ENCODE measurements around the gene COX17. TPM values are rescaled to one million over a fixed set of nuclear protein-coding genes. Genes with fewer than 3 reads are reported as not detected.
A peak's percentile ranks its signal among the peaks of the same experiment; 100 is the strongest.

COX17 gene
- total RNA-seq (2011; cell fraction: chromatin; rRNA removed; ENCODE audit: low replicate concordance): 10.0 and 11.6 TPM in 2 replicates
- 8.0 and 8.3 TPM in 2 replicates for total RNA-seq (2011; cell fraction: nucleolus; rRNA removed)
- total RNA-seq (2011; cell fraction: nucleoplasm; rRNA removed): 13.7 and 24.1 TPM in 2 replicates
- total RNA-seq (2014; rRNA removed) (64.5 and 69.3 TPM in 2 replicates), total RNA-seq (2014; rRNA removed; fragmentation: Illumina TruSeq; extraction: Trizol) (47.9 and 51.6 TPM in 2 replicates), total RNA-seq (2015; rRNA removed; fragmentation: Illumina TruSeq; extraction: Trizol) (52.6 and 60.6 TPM in 2 replicates), total RNA-seq (2021) (34.3 and 44.2 TPM in 2 replicates), polyA plus RNA-seq (2011; rRNA removed) (29.1 and 32.2 TPM in 2 replicates), polyA plus RNA-seq (2014; fragmentation: Illumina TruSeq; extraction: Trizol) (32.5 and 40.8 TPM in 2 replicates), polyA plus RNA-seq (2014; fragmentation: Nextera tagmentation; extraction: Ambion mirVana) (100 to 1,000 TPM; 147 to 167 TPM), polyA plus RNA-seq (2014; rRNA removed) (102 and 121 TPM in 2 replicates), polyA minus RNA-seq (2011; rRNA and poly(A)+ RNA removed) (10.1 TPM in 2 replicates), Bru-seq, nascent RNA (percentile 81 among the genes with signal in this experiment), BruChase-seq, experiment 1, labeled RNA remaining after a 2-hour chase (percentile 79 among the genes with signal in this experiment), BruChase-seq, experiment 2, labeled RNA remaining after a 6-hour chase (percentile 75 among the genes with signal in this experiment)
- 15.7 and 25.9 TPM in 2 replicates for polyA plus RNA-seq (2011; cell fraction: cytosol; rRNA removed)
- 14.5 and 23.5 TPM in 2 replicates for polyA plus RNA-seq (2011; cell fraction: nucleus; rRNA removed)
- 47.8 and 81.9 TPM in 2 replicates for polyA plus RNA-seq (2012)
- polyA minus RNA-seq (2011; cell fraction: cytosol; rRNA and poly(A)+ RNA removed): 5.0 and 8.6 TPM in 2 replicates
- 12.9 and 22.1 TPM in 2 replicates for polyA minus RNA-seq (2011; cell fraction: nucleus; rRNA and poly(A)+ RNA removed)
- long read RNA-seq, experiment 1, transcript COX17-207 (2 exons, 565 nt): minor isoform, 41 of 155 reads
- long read RNA-seq, experiment 1, transcript COX17-201 (3 exons, 684 nt): major isoform, 100 of 155 reads
- long read RNA-seq, experiment 1, partial matches to known transcripts: 4 of 155 reads
- long read RNA-seq, experiment 1, other reads (novel, unspliced or antisense): 6 of 155 reads
- long read RNA-seq, experiment 2, transcript COX17-201 (3 exons, 684 nt): major isoform, 28 of 40 reads
- long read RNA-seq, experiment 2, partial matches to known transcripts: 0 of 40 reads
- long read RNA-seq, experiment 2, other reads (novel, unspliced or antisense): 12 of 40 reads
- long read RNA-seq, experiment 3, transcript COX17-201 (3 exons, 684 nt): major isoform, 56 of 63 reads
- long read RNA-seq, experiment 3, partial matches to known transcripts: 0 of 63 reads
- long read RNA-seq, experiment 3, other reads (novel, unspliced or antisense): 5 of 63 reads

DNA sequence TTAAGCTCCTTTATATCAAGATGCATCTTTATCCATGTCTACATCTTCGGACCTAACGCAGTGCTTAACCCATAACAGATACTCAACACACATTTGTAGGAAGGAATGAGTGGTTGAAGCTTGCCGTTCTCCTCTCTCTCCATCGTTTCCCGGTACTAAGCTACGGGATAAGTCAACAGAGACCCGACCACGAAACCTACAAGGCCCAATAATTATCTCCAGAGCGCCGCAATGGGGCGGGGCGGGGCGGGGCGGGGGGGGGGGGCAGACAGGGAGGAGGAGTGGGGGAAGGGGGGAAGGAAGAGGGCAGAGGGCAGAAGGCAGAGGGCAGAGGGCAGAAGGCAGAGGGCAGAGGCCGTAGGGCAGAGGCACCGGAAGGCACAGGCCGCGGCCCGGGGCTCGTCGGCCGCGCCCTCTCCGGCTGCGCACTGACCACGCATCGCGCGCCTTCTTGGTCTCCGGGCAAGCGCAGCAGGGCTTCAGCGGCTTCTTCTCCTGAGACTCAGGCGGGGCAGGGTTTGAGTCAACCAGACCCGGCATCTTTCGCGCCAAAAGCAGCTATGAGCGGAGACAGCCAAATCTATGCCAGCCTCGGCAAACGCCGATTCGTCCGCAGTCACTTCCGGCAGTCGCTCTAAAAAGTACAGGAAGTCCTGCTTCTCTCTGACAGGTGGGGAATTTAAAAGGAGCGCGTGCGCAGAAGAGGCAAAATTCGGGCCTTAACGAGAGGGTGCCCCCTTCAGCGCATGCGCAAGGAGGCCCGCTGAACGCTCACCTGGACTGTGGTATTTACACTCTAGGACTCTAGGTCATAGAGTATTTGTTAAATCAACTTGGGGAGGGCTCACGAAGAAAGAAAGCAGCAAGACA is at the start of gene COX17:
COX17 (minus strand) TSS at position 636 of the 870 bp plus-strand sequence; CDS start at position 540, 96 bp downstream.
- peak; percentile 93 to 94 (median 94) for DNase-seq (ENCODE audit: extremely low read depth in 1 of 4, low spot score in 3 of 4)
- H3K9me1 ChIP-seq (ENCODE audit: control insufficient read depth, insufficient read depth, low read length): no peaks in the 10 kb centered on the region
- peak within 1 kb of the TSS; percentile 82 to 93 for H3K9ac ChIP-seq (ENCODE audit: insufficient read depth in 1 of 2, low read depth in 2 of 2, low read length in 2 of 2)
- no peaks in the 10 kb centered on the region for H3K27me3 ChIP-seq (ENCODE audit: control insufficient read depth in 2 of 2, insufficient read depth in 2 of 2, low read length in 2 of 2)
- ATAC-seq: peak; percentile 91
- no peaks in the 10 kb centered on the region for H3K9me3 ChIP-seq (replicated peaks; ENCODE audit: control insufficient read depth, insufficient read depth, low read depth, low read length)
- WGBS (ENCODE audit: insufficient coverage, low coverage, missing lambda C conversion rate): 5% methylated on average over 21 of the region's 54 CpGs
- no TSS peak for BruUV-seq (replicated peaks)
- H3K4me3 ChIP-seq: peak within 1 kb of the TSS; percentile 58
- FAIRE-seq: peak; percentile 97
- peak within 1 kb of the TSS; percentile 81 for H3K4me2 ChIP-seq (ENCODE audit: insufficient read depth, low read length)
- no peaks in the 10 kb centered on the region for H4K20me1 ChIP-seq (replicated peaks; ENCODE audit: control insufficient read depth, insufficient read depth, low read length)
- ChIA-PET POLR2A (interaction anchor here (1.1 to 1.6 kb wide), 2 partner anchors 15 to 19 kb away, joined by 3 read pairs; no protein-coding TSS in a partner anchor), CTCF (ENCODE audit: low intra/inter-chr PET ratio) (no interaction called here)
- intact Hi-C loops (cut with micrococcal nuclease): loop anchor here (1.0 to 5.0 kb wide), 4 partner anchors 40 to 175 kb away; partner anchors contain the start of gene CD80
- H3K27ac ChIP-seq (ENCODE audit: extremely low read depth, low read depth, low read length): peak within 1 kb of the TSS; percentile 94
- peak within 1 kb of the TSS; percentile 89 for H2AFZ ChIP-seq (ENCODE audit: low read depth, low read length)
- H3K79me2 ChIP-seq (ENCODE audit: control insufficient read depth, insufficient read depth, low read length): peaks cover 17% of the 10 kb centered on the region
- in situ Hi-C loops (cut with MboI): loop anchor here (25.0 kb wide), 2 partner anchors 540 to 790 kb away; partner anchors contain the start of gene TEX55
- H3K4me1 ChIP-seq (replicated peaks in 1 of 2; ENCODE audit: control insufficient read depth in 2 of 2, insufficient read depth in 2 of 2, low read length in 2 of 2): peaks cover 0 to 11% of the 10 kb centered on the region in 2 experiments; a peak in 3 of 5 replicates
- peaks cover 23% of the 10 kb centered on the region; the same call in 2 of the 3 replicates for H3K36me3 ChIP-seq (ENCODE audit: control insufficient read depth, insufficient read depth, low read length)
- TF ChIP-seq POLR3A (IDR thresholded peaks at IDR 0.05; ENCODE audit: borderline replicate concordance, extremely low read depth, insufficient read depth, insufficient read length) (no peak), E2F8 (IDR thresholded peaks at IDR 0.05; ENCODE audit: low read depth, partially characterized antibody) (peak; percentile 89), HMGXB4 (CRISPR knock-in tag; IDR thresholded peaks at IDR 0.05) (no peak)
- TF ChIP-seq, protein P1, sequence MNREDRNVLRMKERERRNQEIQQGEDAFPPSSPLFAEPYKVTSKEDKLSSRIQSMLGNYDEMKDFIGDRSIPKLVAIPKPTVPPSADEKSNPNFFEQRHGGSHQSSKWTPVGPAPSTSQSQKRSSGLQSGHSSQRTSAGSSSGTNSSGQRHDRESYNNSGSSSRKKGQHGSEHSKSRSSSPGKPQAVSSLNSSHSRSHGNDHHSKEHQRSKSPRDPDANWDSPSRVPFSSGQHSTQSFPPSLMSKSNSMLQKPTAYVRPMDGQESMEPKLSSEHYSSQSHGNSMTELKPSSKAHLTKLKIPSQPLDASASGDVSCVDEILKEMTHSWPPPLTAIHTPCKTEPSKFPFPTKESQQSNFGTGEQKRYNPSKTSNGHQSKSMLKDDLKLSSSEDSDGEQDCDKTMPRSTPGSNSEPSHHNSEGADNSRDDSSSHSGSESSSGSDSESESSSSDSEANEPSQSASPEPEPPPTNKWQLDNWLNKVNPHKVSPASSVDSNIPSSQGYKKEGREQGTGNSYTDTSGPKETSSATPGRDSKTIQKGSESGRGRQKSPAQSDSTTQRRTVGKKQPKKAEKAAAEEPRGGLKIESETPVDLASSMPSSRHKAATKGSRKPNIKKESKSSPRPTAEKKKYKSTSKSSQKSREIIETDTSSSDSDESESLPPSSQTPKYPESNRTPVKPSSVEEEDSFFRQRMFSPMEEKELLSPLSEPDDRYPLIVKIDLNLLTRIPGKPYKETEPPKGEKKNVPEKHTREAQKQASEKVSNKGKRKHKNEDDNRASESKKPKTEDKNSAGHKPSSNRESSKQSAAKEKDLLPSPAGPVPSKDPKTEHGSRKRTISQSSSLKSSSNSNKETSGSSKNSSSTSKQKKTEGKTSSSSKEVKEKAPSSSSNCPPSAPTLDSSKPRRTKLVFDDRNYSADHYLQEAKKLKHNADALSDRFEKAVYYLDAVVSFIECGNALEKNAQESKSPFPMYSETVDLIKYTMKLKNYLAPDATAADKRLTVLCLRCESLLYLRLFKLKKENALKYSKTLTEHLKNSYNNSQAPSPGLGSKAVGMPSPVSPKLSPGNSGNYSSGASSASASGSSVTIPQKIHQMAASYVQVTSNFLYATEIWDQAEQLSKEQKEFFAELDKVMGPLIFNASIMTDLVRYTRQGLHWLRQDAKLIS (CRISPR knock-in tag; IDR thresholded peaks at IDR 0.05): no peak
